GM12874 (cell line): ENCODE measurements around the gene RGS7.

Experiments used
- TF ChIP-seq, protein P1 (sequence below): IDR thresholded peaks from 2 replicates; pipeline ENCODE4 v1.5.1; 2011; ENCODE audit warnings: low read depth, mild to moderate bottlenecking, control low read depth, low read length, moderate library complexity; ENCODE audit not compliant: insufficient read depth

Gene RGS7

DNA sequence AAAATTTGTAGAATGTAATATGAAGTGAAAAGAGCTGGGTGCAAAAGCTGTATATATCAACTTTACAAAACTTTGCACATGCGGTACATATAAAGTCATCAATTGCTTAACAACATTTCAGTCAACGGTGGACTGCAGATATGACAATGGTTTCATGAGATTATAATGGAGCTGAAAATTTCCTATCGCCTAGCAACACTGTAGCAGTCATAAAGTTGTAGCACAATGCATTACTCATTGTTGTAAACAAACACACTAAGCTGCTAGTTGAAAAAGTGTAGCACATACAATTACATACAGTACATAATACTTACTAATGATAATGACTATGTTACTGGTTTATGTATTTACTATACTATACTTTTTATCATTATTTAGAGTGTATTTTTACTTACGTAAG lies 64.0 kb downstream of the RGS7 start:
- TF ChIP-seq, protein P1, sequence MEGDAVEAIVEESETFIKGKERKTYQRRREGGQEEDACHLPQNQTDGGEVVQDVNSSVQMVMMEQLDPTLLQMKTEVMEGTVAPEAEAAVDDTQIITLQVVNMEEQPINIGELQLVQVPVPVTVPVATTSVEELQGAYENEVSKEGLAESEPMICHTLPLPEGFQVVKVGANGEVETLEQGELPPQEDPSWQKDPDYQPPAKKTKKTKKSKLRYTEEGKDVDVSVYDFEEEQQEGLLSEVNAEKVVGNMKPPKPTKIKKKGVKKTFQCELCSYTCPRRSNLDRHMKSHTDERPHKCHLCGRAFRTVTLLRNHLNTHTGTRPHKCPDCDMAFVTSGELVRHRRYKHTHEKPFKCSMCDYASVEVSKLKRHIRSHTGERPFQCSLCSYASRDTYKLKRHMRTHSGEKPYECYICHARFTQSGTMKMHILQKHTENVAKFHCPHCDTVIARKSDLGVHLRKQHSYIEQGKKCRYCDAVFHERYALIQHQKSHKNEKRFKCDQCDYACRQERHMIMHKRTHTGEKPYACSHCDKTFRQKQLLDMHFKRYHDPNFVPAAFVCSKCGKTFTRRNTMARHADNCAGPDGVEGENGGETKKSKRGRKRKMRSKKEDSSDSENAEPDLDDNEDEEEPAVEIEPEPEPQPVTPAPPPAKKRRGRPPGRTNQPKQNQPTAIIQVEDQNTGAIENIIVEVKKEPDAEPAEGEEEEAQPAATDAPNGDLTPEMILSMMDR: no peak

DNA sequence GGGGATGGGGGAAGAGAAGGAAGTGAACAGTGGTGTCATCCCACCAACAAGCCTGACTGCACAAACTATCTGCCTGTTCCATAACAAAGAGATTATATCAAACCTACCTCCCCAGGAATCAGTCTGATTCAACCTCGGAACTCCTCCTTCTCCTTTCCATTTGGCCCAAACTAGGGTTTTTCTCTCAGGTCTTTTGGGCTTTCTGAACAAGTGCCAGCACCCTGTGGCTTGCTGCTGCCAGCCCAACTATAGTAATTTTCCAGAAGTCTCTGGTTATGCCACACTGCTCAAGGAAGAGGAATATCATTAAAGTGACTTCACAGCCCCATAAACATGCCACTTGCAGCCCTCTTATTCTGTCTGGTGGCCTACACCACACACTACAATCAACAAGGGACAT lies 70.5 kb downstream of the RGS7 start:
- TF ChIP-seq, protein P1: no peak

DNA sequence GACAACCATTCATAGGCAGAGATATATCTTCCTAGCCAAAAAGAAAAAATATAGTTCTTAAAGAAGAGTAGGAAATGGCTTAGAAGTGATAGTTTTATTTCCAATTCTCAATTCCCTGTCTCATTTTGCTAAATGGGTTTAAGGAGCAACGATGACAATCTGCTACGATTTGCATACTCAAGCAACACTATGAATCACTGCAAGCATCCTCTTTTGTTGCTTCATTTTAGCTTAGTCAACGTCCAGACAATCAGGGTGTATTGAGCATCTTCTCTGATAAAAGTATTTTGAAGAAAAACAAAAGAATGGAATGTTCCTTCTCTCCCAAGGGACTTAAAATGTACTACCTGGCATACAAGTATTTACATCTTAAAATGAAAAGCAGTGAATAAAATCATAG lies 80.6 kb downstream of the RGS7 start:
- TF ChIP-seq, protein P1: no peak

DNA sequence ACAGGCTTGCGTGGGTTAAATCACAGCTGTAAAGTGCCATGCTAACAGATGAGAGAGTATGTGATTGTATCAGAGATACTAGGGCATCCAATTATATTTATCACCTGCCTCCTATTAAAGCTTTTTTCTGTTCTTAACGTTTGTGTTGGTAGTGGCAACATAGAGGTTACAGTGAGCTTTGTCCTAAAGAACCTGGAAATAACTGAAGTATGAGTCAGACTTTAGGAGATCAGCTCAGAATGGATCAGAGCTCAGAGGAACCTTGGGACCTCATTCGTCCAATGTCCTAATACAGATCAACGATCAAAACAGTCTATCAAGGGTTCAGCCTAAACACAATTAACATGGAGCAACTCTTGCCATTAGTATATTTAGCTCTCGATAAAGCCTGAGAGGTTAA lies 81.0 kb downstream of the RGS7 start:
- TF ChIP-seq, protein P1: no peak

DNA sequence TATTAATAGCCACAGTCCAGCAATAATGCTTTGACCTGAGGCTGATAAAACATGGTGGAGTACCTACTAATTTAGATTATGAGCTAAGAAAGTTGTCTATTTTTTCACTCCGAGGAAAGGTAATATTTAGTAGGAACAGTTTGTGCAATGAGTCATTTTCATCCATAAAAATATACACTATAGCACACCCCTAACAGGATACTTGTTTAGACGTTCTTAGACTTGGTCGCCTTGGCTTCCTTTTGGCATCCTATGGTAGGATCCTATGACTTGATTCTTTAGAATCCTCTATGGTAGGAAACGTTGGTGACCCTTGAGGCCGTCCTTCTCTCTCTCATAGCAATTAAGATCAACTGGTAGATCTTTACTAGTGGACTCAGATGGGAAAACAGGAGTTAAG lies 81.8 kb downstream of the RGS7 start:
- TF ChIP-seq, protein P1: no peak

DNA sequence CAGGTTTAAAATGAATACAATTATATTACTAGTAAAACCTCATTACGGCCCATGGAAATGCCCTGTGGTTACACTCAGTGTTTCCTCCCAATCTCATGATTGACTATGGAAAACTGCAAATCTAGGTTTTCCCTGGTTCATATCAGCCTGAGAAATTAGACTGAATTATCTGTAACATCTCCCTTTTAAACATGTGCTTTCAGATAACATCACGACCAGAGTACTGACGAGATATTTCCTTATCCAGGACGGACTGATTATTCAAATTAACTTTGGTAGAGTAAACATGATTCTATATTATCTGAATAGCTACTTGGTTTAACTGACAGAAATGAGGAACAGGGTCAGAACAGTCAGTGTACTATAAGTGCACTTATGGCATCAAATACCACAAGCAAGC lies 82.3 kb downstream of the RGS7 start:
- TF ChIP-seq, protein P1: no peak

DNA sequence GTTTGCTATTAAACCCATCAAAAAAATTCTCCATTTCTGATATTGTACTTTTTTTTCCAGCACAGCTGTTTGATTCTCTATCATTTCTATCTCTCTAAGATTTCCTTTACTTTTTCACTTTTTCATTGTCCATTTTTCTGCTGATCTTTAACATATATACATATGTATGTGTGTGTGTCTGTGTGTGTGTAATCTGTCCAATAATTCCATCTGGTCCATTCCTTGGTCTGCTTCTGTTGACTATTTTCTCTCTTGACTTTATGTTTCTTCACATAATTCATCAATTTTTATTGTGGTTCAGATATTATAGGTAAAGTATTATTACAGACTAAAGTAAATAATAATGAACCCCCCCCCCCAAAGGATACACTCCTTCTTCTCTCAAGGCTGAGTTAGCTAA lies 84.2 kb downstream of the RGS7 start:
- TF ChIP-seq, protein P1: no peak

DNA sequence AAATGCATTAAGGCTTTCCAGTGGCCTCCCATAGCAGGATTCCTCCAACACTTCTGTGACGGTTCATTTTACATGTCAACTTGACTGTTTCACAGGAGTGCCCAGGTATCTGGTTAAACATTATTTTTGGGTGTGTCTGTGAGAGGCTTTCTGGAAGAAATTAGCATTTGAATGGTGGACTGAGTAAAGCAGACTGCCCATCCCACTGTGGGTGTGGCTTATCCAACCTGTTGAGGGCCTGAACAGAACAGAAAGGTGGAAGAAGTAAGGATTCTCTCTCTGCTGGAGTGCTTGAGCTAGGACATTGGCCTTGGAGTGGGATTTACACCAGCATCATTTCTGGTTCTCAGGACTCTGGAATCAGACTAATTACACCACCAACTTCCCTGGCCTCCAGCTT lies 85.6 kb downstream of the RGS7 start:
- TF ChIP-seq, protein P1: no peak
